Naive B cell (primary cell): ENCODE data around the gene C20orf144. TPM values are rescaled to one million over a fixed set of nuclear protein-coding genes. Genes with fewer than 3 reads are reported as not detected.

ENCODE experiments used
- ATAC-seq, 2 donors: fragments of 150-1000 bp; cut with Tn5 transposase; 2 replicates each; pipeline ENCODE4 v1.10.0; 2021; ENCODE audit warnings: low read depth in 2 of 2, mild to moderate bottlenecking in 2 of 2, moderate library complexity in 2 of 2
- DNase-seq: peaks from one replicate; pipeline ENCODE4 v3.0.0; 2022
- H3K27ac Mint-ChIP-seq, 6 donors: one replicate each; pipeline ENCODE4 v1.8.0; 2020 to 2022; ENCODE audit warnings: mild to moderate bottlenecking in 6 of 6, mixed read lengths in 6 of 6, moderate library complexity in 5 of 6, inconsistent platforms in 2 of 6
- H3K27me3 Mint-ChIP-seq, 3 donors: one replicate each; pipeline ENCODE4 v1.8.0; 2021 to 2022; ENCODE audit warnings: mixed read lengths in 3 of 3, mild to moderate bottlenecking in 1 of 3
- H3K36me3 Mint-ChIP-seq, 2 donors: one replicate each; pipeline ENCODE4 v1.8.0; 2020 to 2022; ENCODE audit warnings: mixed read lengths in 2 of 2, inconsistent platforms in 1 of 2, mild to moderate bottlenecking in 1 of 2
- H3K4me1 Mint-ChIP-seq, 3 donors: one replicate each; pipeline ENCODE4 v1.8.0; 2020 to 2022; ENCODE audit warnings: mixed read lengths in 3 of 3, inconsistent platforms in 1 of 3, mild to moderate bottlenecking in 1 of 3, moderate library complexity in 1 of 3
- H3K4me3 Mint-ChIP-seq, 8 donors: one replicate each; pipeline ENCODE4 v1.8.0; 2020 to 2022; ENCODE audit warnings: mild to moderate bottlenecking in 8 of 8, mixed read lengths in 8 of 8, moderate library complexity in 8 of 8, inconsistent platforms in 2 of 8
- H3K9me3 Mint-ChIP-seq, 7 donors: one replicate each; pipeline ENCODE4 v1.8.0; 2020 to 2022; ENCODE audit warnings: mixed read lengths in 7 of 7, mild to moderate bottlenecking in 5 of 7, inconsistent platforms in 2 of 7, moderate library complexity in 1 of 7
- polyA plus RNA-seq, 6 donors: library from polyadenylated mRNA; unstranded; fragments of 300-500 nt; fragmentation: Illumina TruSeq; gene quantifications; one replicate each; pipeline ENCODE4 v1.2.3, GENCODE V29; 2021; ENCODE audit warnings: low read depth in 6 of 6

C20orf144 gene
- polyA plus RNA-seq, 6 donors from 2014 or later: not detected

DNA sequence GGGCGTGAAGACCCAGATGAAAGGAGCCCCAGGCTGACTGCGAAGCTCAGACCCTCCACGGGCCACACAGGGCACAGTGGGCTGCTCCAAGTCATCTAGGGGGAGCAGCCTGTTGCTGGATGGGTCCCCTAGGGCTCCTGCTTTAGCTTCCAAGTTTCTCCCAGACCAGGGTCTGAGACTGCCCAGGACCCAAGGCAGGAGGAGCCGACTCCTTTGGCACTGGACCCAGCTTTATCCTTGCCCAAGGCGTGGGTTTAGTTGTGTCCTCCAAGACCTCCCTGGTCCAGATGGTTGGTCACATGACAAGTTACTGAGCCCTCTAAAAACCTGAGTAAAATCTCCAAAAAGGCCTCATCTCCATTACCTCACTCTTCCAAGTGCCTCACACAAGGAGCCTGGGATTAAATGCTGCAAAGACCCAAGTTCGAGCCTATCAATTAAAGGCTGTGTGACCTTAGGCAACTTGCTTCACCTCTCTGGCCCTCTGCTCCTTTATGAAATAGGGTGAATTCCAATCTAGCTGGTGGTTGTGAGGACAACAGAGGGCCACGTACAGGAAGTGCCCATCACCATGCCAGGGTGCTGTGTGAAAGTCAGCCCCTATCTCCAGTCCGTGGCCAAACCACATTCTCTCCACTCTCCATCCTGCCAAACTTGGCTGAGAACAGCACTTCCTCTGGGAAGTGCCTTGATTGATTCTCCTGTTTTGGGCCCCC, 9.6 kb downstream of the C20orf144 start:
- peak overlapping the region in 5 of 8 donors; percentile 49 to 79 (median 59) for H3K4me3 Mint-ChIP-seq

DNA sequence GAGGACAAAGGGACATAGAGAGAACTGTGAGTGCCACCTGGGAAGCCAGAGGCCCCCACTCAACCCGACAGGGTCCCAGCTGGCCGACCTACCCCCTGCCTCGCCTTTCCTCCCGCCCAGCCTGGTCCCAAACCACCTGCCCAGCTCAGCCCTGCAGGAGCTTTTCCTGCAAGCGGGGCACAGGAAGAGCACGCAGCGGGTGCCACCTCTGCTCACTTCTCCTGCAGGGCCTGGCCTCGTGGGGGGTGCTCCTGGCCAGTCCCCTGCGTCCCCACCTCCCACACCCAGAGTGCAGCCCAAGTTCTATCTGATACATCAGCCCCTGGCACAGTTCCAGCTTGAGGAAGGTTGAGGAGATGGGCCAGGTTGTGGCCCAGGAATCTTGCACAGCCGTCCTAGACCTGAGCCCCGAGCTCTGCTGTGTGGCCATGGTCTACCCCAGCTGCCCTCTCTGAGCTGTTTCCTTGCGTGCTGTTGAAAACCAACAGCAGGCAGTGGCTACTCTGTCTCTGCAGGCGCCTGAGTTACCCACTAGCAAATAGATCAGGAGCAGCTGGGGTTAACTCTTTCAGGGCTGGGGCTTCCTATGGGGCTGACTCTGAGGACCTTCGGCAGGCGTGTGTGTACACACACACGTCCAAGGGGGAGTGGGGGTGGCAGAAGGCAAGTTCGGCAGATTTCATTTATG, 10.4 kb downstream of the C20orf144 start:
- H3K9me3 Mint-ChIP-seq: no peaks in the 10 kb centered on the region
- H3K4me3 Mint-ChIP-seq: peak overlapping the region; percentile 3 to 91 (median 79)
- H3K27ac Mint-ChIP-seq: peak overlapping the region in 3 of 6 donors; percentile 10 to 42 (median 19)
- H3K4me1 Mint-ChIP-seq: peaks cover 23 to 25% (median 24%) of the 10 kb centered on the region in 3 donors
- no peak for ATAC-seq
- no peaks in the 10 kb centered on the region for H3K36me3 Mint-ChIP-seq
- no peaks in the 10 kb centered on the region for H3K27me3 Mint-ChIP-seq
- no peak for DNase-seq

More for the DNA sequence above, 9.6 kb downstream of the C20orf144 start:
- ATAC-seq: no peak
- DNase-seq: no peak
- Mint-ChIP-seq H3K4me1 (peaks cover 26% of the 10 kb centered on the region in 3 donors), H3K36me3 (no peaks in the 10 kb centered on the region), H3K27me3 (no peaks in the 10 kb centered on the region), H3K9me3 (no peaks in the 10 kb centered on the region), H3K27ac (peak overlapping the region in 2 of 6 donors; percentile 10 to 11)

- no peak for DNase-seq
- Mint-ChIP-seq H3K4me3 (peak overlapping the region; percentile 3 to 91 (median 90)), H3K27me3 (no peaks in the 10 kb centered on the region), H3K36me3 (no peaks in the 10 kb centered on the region), H3K27ac (peak overlapping the region in 1 of 6 donors; percentile 42), H3K4me1 (peaks cover 22 to 24% (median 23%) of the 10 kb centered on the region in 3 donors), H3K9me3 (no peaks in the 10 kb centered on the region)
- no peak for ATAC-seq
These were observed 10.9 kb downstream of the C20orf144 start for GRCh38 chr20:33673114-33673409.

GRCh38 chr20:33673410-33674293, 11.5 kb downstream of the C20orf144 start:
- peak; percentile 38 to 48 for ATAC-seq
- Mint-ChIP-seq H3K27me3 (no peaks in the 10 kb centered on the region), H3K9me3 (no peaks in the 10 kb centered on the region), H3K27ac (peak overlapping the region in 2 of 6 donors; percentile 42 to 93), H3K36me3 (no peaks in the 10 kb centered on the region), H3K4me3 (peak overlapping the region; percentile 85 to 94 (median 90)), H3K4me1 (peaks cover 19 to 29% (median 19%) of the 10 kb centered on the region in 3 donors)
- DNase-seq: no peak

DNA sequence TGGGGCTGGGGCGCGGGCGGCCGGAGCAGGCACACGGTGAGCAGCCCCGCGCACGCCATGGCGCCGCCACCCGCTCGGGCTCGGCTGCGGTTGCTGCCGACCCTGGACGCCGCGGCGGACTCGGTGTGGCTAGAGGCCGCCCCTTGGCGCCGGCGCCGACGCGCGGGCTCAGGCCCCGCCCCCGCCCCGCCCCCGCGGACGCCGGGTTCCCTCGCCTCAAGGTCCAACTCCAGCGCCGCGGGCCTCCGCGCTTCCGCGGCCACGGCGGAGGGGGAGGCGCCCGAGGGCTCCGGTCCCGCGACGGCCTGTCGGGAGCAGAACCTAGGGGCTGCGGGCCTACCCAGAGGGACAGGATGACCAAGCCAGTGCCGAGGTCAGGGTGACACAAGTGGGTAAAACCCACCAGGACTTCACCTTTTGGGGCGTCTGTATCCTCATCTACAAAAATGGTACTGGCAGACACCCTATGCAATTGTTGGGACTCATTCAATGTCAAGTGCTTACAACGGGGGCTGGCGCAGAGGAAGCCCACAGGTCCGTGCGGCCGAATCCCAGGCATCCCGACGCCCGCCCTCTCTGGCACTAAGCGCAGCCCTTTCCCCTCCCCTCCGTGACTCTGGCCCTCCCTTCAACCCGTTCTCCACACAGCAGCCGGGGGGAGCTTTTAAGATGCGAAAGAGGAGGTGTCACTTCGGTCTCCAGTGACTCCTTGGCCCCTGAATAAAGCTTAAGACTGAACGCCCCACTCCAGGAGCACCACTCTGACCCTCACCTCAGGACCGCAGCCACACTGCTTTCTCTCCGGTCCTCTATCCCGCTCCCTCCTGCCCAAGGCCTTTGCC, 12.4 kb downstream of the C20orf144 start, which contains the start of gene NECAB3:
Gene NECAB3, minus strand, starts transcription at position 135 of the 842 bp plus-strand sequence. Its CDS starts 76 bp downstream, at position 59.
- H3K9me3 Mint-ChIP-seq: no peaks in the 10 kb centered on the region

DNA sequence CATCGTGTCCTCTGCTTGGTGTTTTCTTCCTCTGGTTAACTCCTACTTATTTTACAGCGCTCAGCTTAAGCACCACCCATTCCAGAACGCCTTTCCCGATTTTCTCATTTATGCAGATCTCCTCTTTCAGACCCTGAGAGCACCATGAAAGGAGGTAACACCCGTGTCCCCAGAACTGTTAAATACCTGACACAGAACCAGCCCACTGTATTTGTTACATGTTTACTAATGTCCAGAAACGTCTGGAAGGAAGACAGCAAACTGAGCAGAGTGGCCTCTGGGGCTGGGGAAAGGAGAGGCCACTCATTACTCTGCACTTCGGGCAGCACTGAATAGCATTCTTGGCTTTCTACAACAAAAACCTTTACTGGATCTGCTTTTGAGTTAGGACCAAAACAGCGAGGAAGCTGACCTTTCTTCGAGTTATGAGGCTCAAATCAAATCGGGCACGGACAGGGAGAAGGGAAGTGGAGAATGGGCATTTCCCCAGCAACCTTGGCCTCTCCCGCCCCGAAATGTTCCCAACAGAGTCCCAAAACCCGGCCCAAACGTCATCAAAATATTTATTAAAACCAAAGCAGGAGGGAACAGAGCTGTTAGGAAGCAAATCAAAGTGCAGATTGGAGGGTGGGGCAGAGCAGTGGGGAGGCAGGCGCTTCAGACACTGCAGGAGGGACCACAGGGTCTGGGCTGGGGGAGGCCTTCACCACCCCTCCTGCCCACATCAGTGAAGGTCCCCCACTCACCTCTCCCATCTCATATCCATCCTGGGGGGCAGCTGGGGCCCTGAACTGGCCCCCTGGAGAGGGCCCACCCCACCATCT, 13.2 kb downstream of the C20orf144 start:
- peak overlapping the region in 3 of 6 donors; percentile 6 to 86 (median 44) for H3K27ac Mint-ChIP-seq
- peaks cover 29 to 41% (median 34%) of the 10 kb centered on the region in 3 donors for H3K4me1 Mint-ChIP-seq
- H3K9me3 Mint-ChIP-seq: no peaks in the 10 kb centered on the region
- no peaks in the 10 kb centered on the region for H3K36me3 Mint-ChIP-seq
- DNase-seq (no peak), ATAC-seq (no peak)
- H3K27me3 Mint-ChIP-seq: no peaks in the 10 kb centered on the region
- peak overlapping the region; percentile 71 to 91 (median 83) for H3K4me3 Mint-ChIP-seq

More for the DNA sequence above, 12.4 kb downstream of the C20orf144 start, which contains the start of gene NECAB3:
- DNase-seq (peak; percentile 64), ATAC-seq (peak; percentile 81 to 89)
- Mint-ChIP-seq H3K27ac (peak within 1 kb of the TSS in 4 of 6 donors; percentile 42 to 93 (median 65)), H3K27me3 (no peaks in the 10 kb centered on the region), H3K4me3 (peak within 1 kb of the TSS; percentile 85 to 94 (median 90)), H3K36me3 (no peaks in the 10 kb centered on the region), H3K4me1 (peaks cover 26 to 37% (median 28%) of the 10 kb centered on the region in 3 donors)

DNA sequence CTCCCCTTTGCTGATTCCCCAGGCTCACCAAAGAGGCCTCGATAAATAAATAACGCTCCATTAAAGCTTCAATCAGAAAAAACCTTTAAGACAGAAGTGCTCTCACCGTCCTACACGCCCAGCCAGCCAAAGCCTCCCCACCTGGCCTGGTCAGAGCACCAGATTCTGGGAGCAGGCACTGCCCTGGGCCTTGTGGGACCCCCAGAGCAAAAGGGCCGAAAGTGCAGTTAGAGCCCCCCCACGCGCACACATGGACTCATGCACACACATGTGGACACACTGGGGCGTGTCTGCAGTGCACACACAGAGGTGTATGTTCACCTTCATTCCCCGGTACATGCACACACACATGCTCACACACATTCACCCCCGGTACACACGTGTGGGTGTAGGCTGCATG, 14.0 kb downstream of the C20orf144 start:
- H3K4me3 Mint-ChIP-seq: peak overlapping the region in 4 of 8 donors; percentile 21 to 69 (median 48)
- ATAC-seq (no peak), DNase-seq (no peak)
- no peaks in the 10 kb centered on the region for H3K9me3 Mint-ChIP-seq
- no peaks in the 10 kb centered on the region for H3K36me3 Mint-ChIP-seq
- peak overlapping the region in 1 of 6 donors; percentile 8 for H3K27ac Mint-ChIP-seq
- peaks cover 29 to 41% (median 34%) of the 10 kb centered on the region in 3 donors for H3K4me1 Mint-ChIP-seq
- no peaks in the 10 kb centered on the region for H3K27me3 Mint-ChIP-seq

GRCh38 chr20:33676652-33677645, 14.8 kb downstream of the C20orf144 start:
- Mint-ChIP-seq H3K36me3 (no peaks in the 10 kb centered on the region), H3K9me3 (no peaks in the 10 kb centered on the region), H3K4me1 (peaks cover 34 to 41% (median 34%) of the 10 kb centered on the region in 3 donors), H3K27me3 (no peaks in the 10 kb centered on the region), H3K27ac (no peak overlapping the region), H3K4me3 (peak overlapping the region in 2 of 8 donors; percentile 39 to 54)
- DNase-seq (no peak), ATAC-seq (no peak)

GRCh38 chr20:33677991-33678702, 16.0 kb downstream of the C20orf144 start:
- DNase-seq (no peak), ATAC-seq (no peak)
- Mint-ChIP-seq H3K36me3 (no peaks in the 10 kb centered on the region), H3K27ac (no peak overlapping the region), H3K9me3 (no peaks in the 10 kb centered on the region), H3K4me3 (no peak overlapping the region), H3K27me3 (no peaks in the 10 kb centered on the region), H3K4me1 (peaks cover 30 to 35% (median 31%) of the 10 kb centered on the region in 3 donors)

DNA sequence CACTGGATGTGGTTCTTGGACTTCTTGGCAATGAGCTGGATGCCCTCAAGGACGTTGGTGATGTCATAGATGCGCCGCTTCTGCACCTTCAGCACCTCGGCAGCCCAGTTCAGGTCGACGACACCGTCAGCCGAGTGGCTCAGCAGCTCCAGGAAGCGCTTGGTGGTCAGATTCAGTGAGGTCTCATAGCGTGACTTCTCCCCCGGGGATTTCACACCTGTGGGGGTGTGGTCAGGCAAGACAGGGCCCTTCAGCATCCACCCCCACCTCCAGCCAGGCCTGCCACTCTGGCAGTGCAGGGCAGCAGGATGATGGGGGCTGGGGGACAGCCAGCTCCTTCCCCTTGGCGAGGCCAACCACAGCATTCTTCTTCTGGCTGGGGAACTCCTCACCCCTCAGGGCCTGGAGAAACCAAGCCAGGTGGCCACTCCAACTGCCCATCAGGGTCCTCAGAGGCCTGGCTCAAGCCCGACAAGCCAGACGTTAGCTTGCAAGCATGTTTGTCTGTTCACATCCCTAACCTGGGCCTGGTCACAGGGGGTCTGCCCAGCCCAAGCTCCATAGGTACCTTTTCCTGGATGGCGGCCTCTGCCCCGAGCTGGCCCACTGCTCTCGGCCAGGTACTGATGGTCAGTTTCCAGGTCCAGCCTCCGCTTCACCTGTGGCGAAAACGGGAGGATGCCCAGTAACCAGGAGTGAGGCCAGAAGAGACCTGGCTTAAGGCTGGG, 17.8 kb downstream of the C20orf144 start:
- ATAC-seq (peak; percentile 80 to 89), DNase-seq (no peak)

More for the DNA sequence above, 17.8 kb downstream of the C20orf144 start:
- Mint-ChIP-seq H3K9me3 (no peaks in the 10 kb centered on the region), H3K4me1 (peaks cover 22 to 27% (median 26%) of the 10 kb centered on the region in 3 donors), H3K36me3 (no peaks in the 10 kb centered on the region), H3K27me3 (no peaks in the 10 kb centered on the region), H3K27ac (peak overlapping the region in 3 of 6 donors; percentile 7 to 75 (median 64)), H3K4me3 (peak overlapping the region in 1 of 8 donors; percentile 36)
